Neuronal stem cell (in vitro differentiated cells): ENCODE data around the gene PJA1.

Experiments used
- DNase-seq: peaks from one replicate; pipeline ENCODE4 v3.0.0-alpha.2; 2013; ENCODE audit warnings: low spot score
- H2AFZ ChIP-seq: one replicate; pipeline ENCODE4 v1.6.1; 2013; ENCODE audit warnings: mild to moderate bottlenecking, low read length, inconsistent platforms
- H2AK5ac ChIP-seq: 2 replicates; pipeline ENCODE4 v1.6.1; 2013; ENCODE audit warnings: low read depth, mild to moderate bottlenecking, inconsistent platforms, low read length, moderate library complexity, mixed read lengths
- H2BK120ac ChIP-seq: 2 replicates; pipeline ENCODE4 v1.6.1; 2013; ENCODE audit warnings: low read depth, mild to moderate bottlenecking, inconsistent platforms, low read length, moderate library complexity, mixed read lengths
- H2BK12ac ChIP-seq: one replicate; pipeline ENCODE4 v1.6.1; 2013; ENCODE audit warnings: low read length, inconsistent platforms
- H2BK15ac ChIP-seq: 2 replicates; pipeline ENCODE4 v1.6.1; 2013; ENCODE audit warnings: mild to moderate bottlenecking, low read length, inconsistent platforms, mixed read lengths
- H2BK5ac ChIP-seq: one replicate; pipeline ENCODE4 v1.6.1; 2013; ENCODE audit warnings: inconsistent platforms, mild to moderate bottlenecking, low read length, moderate library complexity
- H3K14ac ChIP-seq: one replicate; pipeline ENCODE4 v1.6.1; 2013; ENCODE audit warnings: low read length, inconsistent platforms
- H3K18ac ChIP-seq: 2 replicates; pipeline ENCODE4 v1.6.1; 2013; ENCODE audit warnings: low read length, inconsistent platforms
- H3K23ac ChIP-seq: 2 replicates; pipeline ENCODE4 v1.6.1; 2013; ENCODE audit warnings: low read depth, mild to moderate bottlenecking, mixed read lengths, low read length, inconsistent platforms; ENCODE audit not compliant: poor library complexity
- H3K27ac ChIP-seq: replicated peaks from 3 replicates; pipeline ENCODE4 v1.5.1; 2013; ENCODE audit warnings: low read length, inconsistent platforms
- H3K27me3 ChIP-seq, 3 experiments: 2 replicates each; pipeline ENCODE4 v1.6.1; 2013; ENCODE audit warnings: low read length in 3 of 3, mild to moderate bottlenecking in 2 of 3, inconsistent platforms in 1 of 3, low read depth in 1 of 3, mixed read lengths in 1 of 3, moderate library complexity in 1 of 3; ENCODE audit not compliant: control insufficient read depth in 3 of 3, insufficient read depth in 3 of 3
- H3K36me3 ChIP-seq, 2 donors: replicated peaks in 1 of 2; 2 replicates each; pipeline ENCODE4 v1.6.1; 2013; ENCODE audit warnings: low read length in 2 of 2; ENCODE audit not compliant: control insufficient read depth in 2 of 2, insufficient read depth in 2 of 2
- H3K4ac ChIP-seq: 2 replicates; pipeline ENCODE4 v1.6.1; 2013; ENCODE audit warnings: inconsistent platforms, mild to moderate bottlenecking, low read length, moderate library complexity
- H3K4me1 ChIP-seq, 2 donors: 1 replicate in 1 of 2; 2 replicates in 1 of 2; pipeline ENCODE4 v1.6.1; 2013; ENCODE audit warnings: low read length in 2 of 2, low read depth in 1 of 2; ENCODE audit not compliant: control insufficient read depth in 2 of 2, insufficient read depth in 1 of 2
- H3K4me2 ChIP-seq: one replicate; pipeline ENCODE4 v1.6.1; 2013; ENCODE audit warnings: mild to moderate bottlenecking, low read length, inconsistent platforms; ENCODE audit not compliant: insufficient read depth, poor library complexity, severe bottlenecking
- H3K4me3 ChIP-seq, 2 donors: 2 replicates each; pipeline ENCODE4 v1.5.1; 2013; ENCODE audit warnings: low read length in 2 of 2, mild to moderate bottlenecking in 2 of 2, inconsistent platforms in 1 of 2, moderate library complexity in 1 of 2
- H3K79me1 ChIP-seq: one replicate; pipeline ENCODE4 v1.6.1; 2013; ENCODE audit warnings: low read depth, mild to moderate bottlenecking, inconsistent platforms, low read length, moderate library complexity
- H3K9ac ChIP-seq: one replicate; pipeline ENCODE4 v1.6.1; 2013; ENCODE audit warnings: mild to moderate bottlenecking, low read depth, low read length, inconsistent platforms; ENCODE audit not compliant: poor library complexity
- H3K9me3 ChIP-seq, 2 donors: replicated peaks in 1 of 2; 2 replicates each; pipeline versions ENCODE3 to v1.6.1; 2013; ENCODE audit warnings: low read length in 2 of 2, mild to moderate bottlenecking in 2 of 2, inconsistent platforms in 1 of 2, low read depth in 1 of 2, mixed read lengths in 1 of 2, moderate library complexity in 1 of 2; ENCODE audit not compliant: control insufficient read depth in 2 of 2, insufficient read depth in 1 of 2
- H4K8ac ChIP-seq: one replicate; pipeline ENCODE4 v1.6.1; 2013; ENCODE audit warnings: low read depth, mild to moderate bottlenecking, inconsistent platforms, low read length, moderate library complexity
- H4K91ac ChIP-seq: one replicate; pipeline ENCODE4 v1.6.1; 2013; ENCODE audit warnings: low read length, low read depth, mild to moderate bottlenecking, inconsistent platforms; ENCODE audit not compliant: poor library complexity
- WGBS, 2 donors: extraction: QIAGEN DNeasy Blood & Tissue Kit; methylation state at CpG; one replicate each; pipeline ENCODE4 v1.1.7; 2013; ENCODE audit warnings: missing lambda C conversion rate in 2 of 2, mixed read lengths in 1 of 2; ENCODE audit not compliant: insufficient read length in 2 of 2, insufficient replicate concordance in 1 of 2; ENCODE audit errors: extremely low coverage in 2 of 2; 5-methylcytosine and 5-hydroxymethylcytosine counted together

The PJA1 gene

DNA sequence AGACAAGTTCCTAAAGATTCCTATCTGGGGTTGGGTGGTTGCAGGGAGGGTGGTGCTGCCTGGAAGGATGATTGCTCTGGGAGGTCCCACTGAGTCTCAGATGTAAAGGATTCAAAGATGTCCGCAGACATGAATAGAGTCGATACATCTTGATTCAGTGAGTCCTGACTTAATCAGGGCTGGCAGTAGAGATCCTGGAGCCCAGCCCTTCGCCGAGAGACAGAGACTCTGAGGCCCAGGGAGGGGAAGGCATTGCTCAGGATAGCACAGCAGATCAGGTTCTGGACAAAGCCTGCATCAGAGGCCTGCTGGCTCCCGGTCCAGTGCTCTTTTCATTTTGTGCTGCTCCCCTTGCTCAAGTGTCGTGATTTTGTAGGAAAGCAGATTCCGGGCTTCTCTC, 21.7 kb downstream of the PJA1 start:
- Histone ChIP-seq H3K4ac (no peak overlapping the region), H2BK12ac (no peak overlapping the region), H4K8ac (no peak overlapping the region), H3K4me1 (peaks cover 25 to 34% of the 10 kb centered on the region in 2 donors), H3K4me3 (no peak overlapping the region), H2AFZ (no peak overlapping the region), H3K79me1 (no peaks in the 10 kb centered on the region), H3K9me3 (no peaks in the 10 kb centered on the region), H4K91ac (no peak overlapping the region), H3K36me3 (no peaks in the 10 kb centered on the region), H2AK5ac (peak overlapping the region; percentile 81), H3K14ac (no peak overlapping the region), H3K9ac (no peak overlapping the region), H3K27ac (no peak overlapping the region), H3K27me3 (no peaks in the 10 kb centered on the region), H2BK5ac (no peak overlapping the region), H3K23ac (no peak overlapping the region), H2BK120ac (no peak overlapping the region), H3K4me2 (no peak overlapping the region), H3K18ac (peak overlapping the region; percentile 64), H2BK15ac (no peak overlapping the region)
- WGBS, 2 donors: no CpG with 5 or more reads among the region's 7 CpGs
- DNase-seq: no peak

DNA sequence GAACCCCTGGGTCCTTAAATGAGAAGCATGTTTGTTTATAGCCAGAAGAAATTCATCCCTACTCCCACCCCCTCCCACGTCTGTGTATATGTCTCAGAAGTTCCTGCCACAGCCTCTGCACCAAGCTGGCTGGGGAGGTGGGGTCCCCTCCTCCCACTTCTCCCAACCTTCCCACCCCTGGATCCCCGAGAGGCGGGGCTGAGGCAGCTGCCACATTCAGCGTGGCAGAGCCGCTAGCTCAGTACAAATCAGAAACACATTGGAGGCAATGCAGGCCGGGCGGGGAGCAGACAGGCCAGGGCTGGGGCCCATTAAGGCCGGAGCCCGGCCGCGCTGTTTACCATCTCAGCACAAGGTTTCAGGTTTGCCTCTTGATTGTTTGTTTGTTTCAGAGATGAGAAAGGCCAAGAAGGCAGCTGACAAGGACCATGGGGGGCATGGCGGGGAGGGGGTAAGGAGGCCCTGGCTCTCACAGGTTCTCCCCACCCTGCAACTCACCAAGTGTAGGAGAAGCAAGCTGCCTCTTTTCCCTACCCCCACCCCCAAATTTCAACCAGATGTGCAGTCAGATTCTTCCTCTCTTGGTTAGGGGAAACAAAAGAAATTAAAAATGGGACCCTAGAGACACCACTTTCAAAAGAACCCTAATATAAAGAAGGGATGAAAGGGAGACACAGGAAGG, 22.3 kb downstream of the PJA1 start:
- H3K79me1 ChIP-seq: no peaks in the 10 kb centered on the region
- no peak overlapping the region for H2AFZ ChIP-seq
- no peak overlapping the region for H3K4me3 ChIP-seq
- peak overlapping the region; percentile 58 for H2BK15ac ChIP-seq
- H3K23ac ChIP-seq: no peak overlapping the region
- no CpG with 5 or more reads among the region's 12 CpGs for WGBS, 2 donors
- no peak for DNase-seq
- H4K91ac ChIP-seq: no peak overlapping the region
- no peak overlapping the region for H2BK5ac ChIP-seq
- no peaks in the 10 kb centered on the region for H3K36me3 ChIP-seq
- H3K4ac ChIP-seq: no peak overlapping the region
- no peaks in the 10 kb centered on the region for H3K9me3 ChIP-seq
- H3K4me2 ChIP-seq: peak overlapping the region; percentile 11
- H3K18ac ChIP-seq: peak overlapping the region; percentile 71
- no peak overlapping the region for H2BK120ac ChIP-seq
- no peak overlapping the region for H2BK12ac ChIP-seq
- H4K8ac ChIP-seq: no peak overlapping the region
- H3K4me1 ChIP-seq: peaks cover 27 to 37% of the 10 kb centered on the region in 2 donors
- no peaks in the 10 kb centered on the region for H3K27me3 ChIP-seq
- H3K9ac ChIP-seq: no peak overlapping the region
- H2AK5ac ChIP-seq: no peak overlapping the region
- no peak overlapping the region for H3K27ac ChIP-seq
- no peak overlapping the region for H3K14ac ChIP-seq

DNA sequence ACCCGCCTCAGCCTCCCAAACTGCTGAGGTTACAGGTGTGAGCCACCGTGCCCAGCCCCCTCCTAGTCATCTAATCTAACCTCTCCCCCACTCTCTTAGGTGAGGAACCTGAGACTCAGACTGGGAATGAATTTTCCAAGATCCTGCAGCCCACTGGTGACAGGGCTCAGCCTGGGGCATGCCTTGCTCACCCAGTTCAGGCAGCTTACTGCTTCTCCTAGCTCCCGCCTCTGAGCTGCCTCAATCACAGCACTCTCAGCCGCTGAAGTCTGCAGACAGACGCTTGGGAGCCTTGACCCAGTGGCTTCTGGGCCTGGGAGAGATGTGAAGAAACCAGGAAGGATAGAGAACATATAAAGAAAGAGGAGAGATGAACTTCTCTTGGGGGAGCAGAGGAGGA, 24.4 kb downstream of the PJA1 start:
- no peaks in the 10 kb centered on the region for H3K27me3 ChIP-seq
- H2BK12ac ChIP-seq: no peak overlapping the region
- H3K36me3 ChIP-seq: no peaks in the 10 kb centered on the region
- H2AK5ac ChIP-seq: no peak overlapping the region
- no CpG with 5 or more reads among the region's 5 CpGs for WGBS, 2 donors
- no peak overlapping the region for H2BK15ac ChIP-seq
- DNase-seq: no peak
- peaks cover 41% of the 10 kb centered on the region in 2 donors for H3K4me1 ChIP-seq
- H3K23ac ChIP-seq: no peak overlapping the region
- H3K27ac ChIP-seq: no peak overlapping the region
- no peaks in the 10 kb centered on the region for H3K9me3 ChIP-seq
- H3K4me3 ChIP-seq: no peak overlapping the region
- no peaks in the 10 kb centered on the region for H3K79me1 ChIP-seq
- H3K18ac ChIP-seq: no peak overlapping the region
- H4K91ac ChIP-seq: no peak overlapping the region
- H3K9ac ChIP-seq: no peak overlapping the region
- no peak overlapping the region for H3K4ac ChIP-seq
- no peak overlapping the region for H3K4me2 ChIP-seq
- no peak overlapping the region for H4K8ac ChIP-seq
- H2BK5ac ChIP-seq: no peak overlapping the region
- no peak overlapping the region for H2AFZ ChIP-seq
- no peak overlapping the region for H2BK120ac ChIP-seq
- H3K14ac ChIP-seq: no peak overlapping the region

DNA sequence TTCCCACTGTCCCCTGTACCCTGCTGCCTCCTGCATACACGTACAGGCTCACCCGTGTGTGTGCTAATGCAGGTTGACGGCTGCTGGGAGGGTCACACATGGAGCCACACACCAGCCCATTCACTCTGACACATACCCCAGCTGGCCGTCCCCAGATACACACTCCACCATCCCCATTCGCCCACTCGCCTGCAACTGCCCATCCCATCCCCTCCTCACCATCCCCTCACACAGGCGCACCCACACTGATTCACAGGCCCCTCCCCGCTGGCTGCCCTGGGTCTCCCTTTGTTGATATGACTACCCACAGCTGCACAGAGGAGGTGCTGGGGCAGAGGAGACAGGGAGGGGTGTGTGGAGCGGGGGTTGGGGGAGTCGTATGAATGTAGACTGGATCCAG, 25.7 kb downstream of the PJA1 start:
- no peak overlapping the region for H3K27ac ChIP-seq
- H3K23ac ChIP-seq: no peak overlapping the region
- H2AK5ac ChIP-seq: peak overlapping the region; percentile 13
- no peak overlapping the region for H4K91ac ChIP-seq
- no peak overlapping the region for H2BK5ac ChIP-seq
- H3K4me3 ChIP-seq: no peak overlapping the region
- no peak overlapping the region for H2BK12ac ChIP-seq
- no peaks in the 10 kb centered on the region for H3K36me3 ChIP-seq
- no peaks in the 10 kb centered on the region for H3K79me1 ChIP-seq
- no peak overlapping the region for H2BK15ac ChIP-seq
- no CpG with 5 or more reads among the region's 10 CpGs for WGBS, 2 donors
- H2AFZ ChIP-seq: no peak overlapping the region
- peak overlapping the region; percentile 48 for H3K18ac ChIP-seq
- DNase-seq: no peak
- no peaks in the 10 kb centered on the region for H3K9me3 ChIP-seq
- no peak overlapping the region for H3K14ac ChIP-seq
- no peak overlapping the region for H2BK120ac ChIP-seq
- peaks cover 40 to 44% of the 10 kb centered on the region in 2 donors for H3K4me1 ChIP-seq
- H3K9ac ChIP-seq: no peak overlapping the region
- H4K8ac ChIP-seq: no peak overlapping the region
- no peaks in the 10 kb centered on the region for H3K27me3 ChIP-seq
- H3K4ac ChIP-seq: no peak overlapping the region
- H3K4me2 ChIP-seq: no peak overlapping the region
